Natural killer cell (primary cell): ENCODE results near the gene ZYG11B. TPM values are rescaled to one million over a fixed set of nuclear protein-coding genes. Genes with fewer than 3 reads are reported as not detected.

Experiments used
- ATAC-seq, 3 donors: fragments of 150-1000 bp in 2 of 3; fragments of 200-7000 bp in 1 of 3; cut with Tn5 transposase; 1 replicate in 1 of 3; 2 replicates in 2 of 3; pipeline ENCODE4 v1.10.0; 2021; ENCODE audit warnings: mild to moderate bottlenecking in 2 of 3, moderate library complexity in 2 of 3
- DNase-seq, 2 donors: peaks; one replicate each; pipeline versions ENCODE4 v3.0.0 to v3.0.0-alpha.2; 2013 to 2021; ENCODE audit warnings: mixed read lengths in 1 of 2
- H3K27ac ChIP-seq: one replicate; pipeline ENCODE4 v1.5.1; 2013; ENCODE audit warnings: mild to moderate bottlenecking, low read length
- H3K27me3 ChIP-seq: one replicate; pipeline ENCODE4 v1.6.1; 2013; ENCODE audit warnings: low read length; ENCODE audit not compliant: control insufficient read depth, insufficient read depth
- H3K36me3 ChIP-seq: one replicate; pipeline ENCODE4 v1.6.1; 2013; ENCODE audit warnings: low read length; ENCODE audit not compliant: control insufficient read depth, insufficient read depth
- H3K4me1 ChIP-seq: one replicate; pipeline ENCODE4 v1.6.1; 2013; ENCODE audit warnings: low read length; ENCODE audit not compliant: control insufficient read depth, insufficient read depth
- H3K4me3 ChIP-seq: one replicate; pipeline ENCODE4 v1.5.1; 2013; ENCODE audit warnings: low read length
- H3K9me3 ChIP-seq: one replicate; pipeline ENCODE4 v1.6.1; 2013; ENCODE audit warnings: low read length; ENCODE audit not compliant: control insufficient read depth, insufficient read depth
- H3K27ac Mint-ChIP-seq, 2 donors: one replicate each; pipeline ENCODE4 v1.8.0; 2022; ENCODE audit warnings: mild to moderate bottlenecking in 2 of 2, mixed read lengths in 2 of 2, moderate library complexity in 1 of 2
- H3K27me3 Mint-ChIP-seq, 2 donors: one replicate each; pipeline ENCODE4 v1.8.0; 2022; ENCODE audit warnings: low read depth in 2 of 2, mixed read lengths in 2 of 2
- H3K36me3 Mint-ChIP-seq: one replicate; pipeline ENCODE4 v1.8.0; 2022; ENCODE audit warnings: mixed read lengths
- H3K4me1 Mint-ChIP-seq, 2 donors: one replicate each; pipeline ENCODE4 v1.8.0; 2022; ENCODE audit warnings: mixed read lengths in 2 of 2
- H3K4me3 Mint-ChIP-seq: one replicate; pipeline ENCODE4 v1.8.0; 2022; ENCODE audit warnings: mild to moderate bottlenecking, moderate library complexity, mixed read lengths
- H3K9me3 Mint-ChIP-seq, 2 donors: one replicate each; pipeline ENCODE4 v1.8.0; 2022; ENCODE audit warnings: mixed read lengths in 2 of 2
- CTCF ChIP-seq: fragments of 200-600 bp; IDR thresholded peaks from one replicate; pipeline ENCODE4 v1.8.0; 2022; ENCODE audit warnings: antibody characterized with exemption
- WGBS: methylation state at CpG from one replicate; pipeline ENCODE4 v1.1.7; 2013; ENCODE audit warnings: missing lambda C conversion rate; ENCODE audit not compliant: insufficient coverage; 5-methylcytosine and 5-hydroxymethylcytosine counted together
- intact Hi-C: fragments of 100-400 bp; cut with micrococcal nuclease; formaldehyde crosslinking; loops from one replicate; pipeline ENCODE4 v1.14.2; 2022
- total RNA-seq, 4 donors: library from RNA; stranded (reverse); fragments of 120-200 nt in 1 of 4; gene quantifications; one replicate each; pipeline versions ENCODE4 v1.2.3 to v1.2.4, GENCODE V29; 2013 to 2022

ZYG11B gene
- total RNA-seq = 10 to 100 TPM in 2 of 3 donors, 1 to 10 TPM in 1; 7.4 to 11.8 (median 10.7) TPM
- 19.1 TPM for total RNA-seq (2013)

- Mint-ChIP-seq H3K36me3 (no peaks in the 10 kb centered on the region), H3K27ac (peak within 1 kb of the TSS; percentile 14 to 93), H3K4me3 (peak within 1 kb of the TSS; percentile 89), H3K9me3 (no peaks in the 10 kb centered on the region), H3K27me3 (peaks cover 0 to 10% of the 10 kb centered on the region in 2 donors), H3K4me1 (peaks cover 23 to 29% of the 10 kb centered on the region in 2 donors)
- H3K36me3 ChIP-seq = no peaks in the 10 kb centered on the region
- DNase-seq (peak; percentile 89 to 95), ATAC-seq (peak; percentile 93 to 96 (median 95))
- WGBS = under 1% methylated on average over 59 of the region's 59 CpGs
- no peaks in the 10 kb centered on the region for H3K9me3 ChIP-seq
- peaks cover 12% of the 10 kb centered on the region for H3K4me1 ChIP-seq
- H3K27ac ChIP-seq = peak within 1 kb of the TSS; percentile 26
- TF ChIP-seq CTCF = no peak
- no peaks in the 10 kb centered on the region for H3K27me3 ChIP-seq
- H3K4me3 ChIP-seq = peak within 1 kb of the TSS; percentile 74
- intact Hi-C loops = loop anchor here (1.0 to 5.0 kb wide), 3 partner anchors 174 to 360 kb away; partner anchors contain the start of genes CC2D1B, ORC1, PRPF38A and TUT4
Observed at GRCh38 chr1:52726265-52727113, at the start of gene ZYG11B. Gene ZYG11B, plus strand, starts transcription at chr1:52726453. Its CDS starts 201 bp downstream, at chr1:52726654.

GRCh38 chr1:52677076-52677806, 49.0 kb upstream of the ZYG11B start:
- TF ChIP-seq CTCF = no peak
- H3K27ac ChIP-seq = no peak overlapping the region
- H3K36me3 ChIP-seq = peaks cover 17% of the 10 kb centered on the region
- Mint-ChIP-seq H3K36me3 (no peaks in the 10 kb centered on the region), H3K27ac (no peak overlapping the region), H3K4me1 (peaks cover 6 to 7% of the 10 kb centered on the region in 2 donors), H3K27me3 (no peaks in the 10 kb centered on the region), H3K9me3 (no peaks in the 10 kb centered on the region), H3K4me3 (no peak overlapping the region)
- DNase-seq = no peak
- H3K9me3 ChIP-seq = no peaks in the 10 kb centered on the region
- no peak overlapping the region for H3K4me3 ChIP-seq
- ATAC-seq = no peak
- WGBS = 93% methylated on average over 6 of the region's 6 CpGs
- H3K27me3 ChIP-seq = no peaks in the 10 kb centered on the region
- intact Hi-C loops = no loop called here
- H3K4me1 ChIP-seq = no peaks in the 10 kb centered on the region

GRCh38 chr1:52679048-52679447, 47.2 kb upstream of the ZYG11B start:
- Histone ChIP-seq H3K36me3 (peaks cover 13% of the 10 kb centered on the region), H3K4me1 (no peaks in the 10 kb centered on the region), H3K4me3 (no peak overlapping the region), H3K9me3 (no peaks in the 10 kb centered on the region), H3K27me3 (no peaks in the 10 kb centered on the region), H3K27ac (no peak overlapping the region)
- Mint-ChIP-seq H3K4me1 (peaks cover 6 to 7% of the 10 kb centered on the region in 2 donors), H3K27ac (no peak overlapping the region), H3K9me3 (no peaks in the 10 kb centered on the region), H3K27me3 (no peaks in the 10 kb centered on the region), H3K36me3 (no peaks in the 10 kb centered on the region), H3K4me3 (no peak overlapping the region)
- no peak for DNase-seq
- 88% methylated on average over 1 of the region's 1 CpG for WGBS
- TF ChIP-seq CTCF = no peak
- no peak for ATAC-seq
- intact Hi-C loops = no loop called here
